CD14-positive monocyte (primary cell): Measurements from ENCODE around the gene ARID3A. TPM values are rescaled to one million over a fixed set of nuclear protein-coding genes. Genes with fewer than 3 reads are reported as not detected.
A peak's percentile ranks its signal among the peaks of the same experiment; 100 is the strongest.

ENCODE experiments used
- DNase-seq, 3 donors: peaks; one replicate each; pipeline ENCODE4 v3.0.0-alpha.2; 2011 to 2022
- H2AFZ ChIP-seq: 2 replicates; pipeline ENCODE4 v1.6.0; 2012; ENCODE audit warnings: mild to moderate bottlenecking, low read depth, low read length, inconsistent platforms; ENCODE audit not compliant: insufficient read depth, poor library complexity, severe bottlenecking
- H3K27ac ChIP-seq, 2 donors: 1 replicate in 1 of 2; 2 replicates in 1 of 2; pipeline ENCODE4 v1.5.1; 2012 to 2013; ENCODE audit warnings: low read length in 2 of 2, control low read depth in 1 of 2, inconsistent platforms in 1 of 2, low read depth in 1 of 2, mild to moderate bottlenecking in 1 of 2
- H3K27me3 ChIP-seq, 2 donors: one replicate each; pipeline versions ENCODE4 v1.6.0 to v1.6.1; 2011 to 2013; ENCODE audit warnings: low read length in 2 of 2; ENCODE audit not compliant: control insufficient read depth in 2 of 2, insufficient read depth in 2 of 2
- H3K36me3 ChIP-seq, 2 donors: replicated peaks in 1 of 2; 1 replicate in 1 of 2; 2 replicates in 1 of 2; pipeline versions ENCODE4 v1.5.1 to v1.6.1; 2012 to 2013; ENCODE audit warnings: low read length in 2 of 2, control low read depth in 1 of 2, inconsistent platforms in 1 of 2, mild to moderate bottlenecking in 1 of 2; ENCODE audit not compliant: insufficient read depth in 2 of 2, control insufficient read depth in 1 of 2
- H3K4me1 ChIP-seq, 2 donors: 1 replicate in 1 of 2; 2 replicates in 1 of 2; pipeline versions ENCODE4 v1.5.1 to v1.6.1; 2012 to 2013; ENCODE audit warnings: low read length in 2 of 2, control low read depth in 1 of 2, inconsistent platforms in 1 of 2, mild to moderate bottlenecking in 1 of 2, moderate library complexity in 1 of 2; ENCODE audit not compliant: insufficient read depth in 2 of 2, control insufficient read depth in 1 of 2
- H3K4me2 ChIP-seq: replicated peaks from 2 replicates; pipeline ENCODE3; 2012; ENCODE audit warnings: low read length, moderate library complexity, mild to moderate bottlenecking; ENCODE audit not compliant: poor library complexity, severe bottlenecking; ENCODE audit errors: extremely low read depth
- H3K4me3 ChIP-seq, 3 experiments: fragments of 200-600 bp in 1 of 3; sonication (generic) in 1 of 3; replicated peaks in 1 of 3; 1 replicate in 2 of 3; 2 replicates in 1 of 3; pipeline ENCODE4 v1.5.1; 2011 to 2013; ENCODE audit warnings: low read length in 3 of 3, mild to moderate bottlenecking in 3 of 3, control low read depth in 2 of 3, low read depth in 2 of 3, inconsistent platforms in 1 of 3, moderate library complexity in 1 of 3
- H3K79me2 ChIP-seq: 2 replicates; pipeline ENCODE4 v1.6.0; 2012; ENCODE audit warnings: mild to moderate bottlenecking, control low read depth, inconsistent platforms, low read length, moderate library complexity; ENCODE audit not compliant: insufficient read depth
- H3K9ac ChIP-seq: 2 replicates; pipeline ENCODE4 v1.6.0; 2017; ENCODE audit warnings: low read length, mild to moderate bottlenecking; ENCODE audit not compliant: insufficient read depth, poor library complexity, severe bottlenecking
- H3K9me3 ChIP-seq, 2 donors: replicated peaks in 1 of 2; 1 replicate in 1 of 2; 2 replicates in 1 of 2; pipeline versions ENCODE4 v1.5.1 to v1.6.1; 2012 to 2013; ENCODE audit warnings: low read length in 2 of 2, control low read depth in 1 of 2; ENCODE audit not compliant: control insufficient read depth in 1 of 2, insufficient read depth in 1 of 2
- H4K20me1 ChIP-seq: 2 replicates; pipeline ENCODE4 v1.6.0; 2012; ENCODE audit warnings: mild to moderate bottlenecking, low read length, control low read depth, moderate library complexity; ENCODE audit not compliant: insufficient read depth
- H3K27ac Mint-ChIP-seq, 7 donors: one replicate each; pipeline ENCODE4 v1.8.0; 2020; ENCODE audit warnings: mild to moderate bottlenecking in 7 of 7, mixed read lengths in 7 of 7, moderate library complexity in 6 of 7, inconsistent platforms in 2 of 7
- H3K27me3 Mint-ChIP-seq, 3 donors: one replicate each; pipeline ENCODE4 v1.8.0; 2021 to 2022; ENCODE audit warnings: low read depth in 3 of 3, mild to moderate bottlenecking in 3 of 3, mixed read lengths in 3 of 3, moderate library complexity in 3 of 3, inconsistent platforms in 1 of 3
- H3K36me3 Mint-ChIP-seq, 2 donors: one replicate each; pipeline ENCODE4 v1.8.0; 2020; ENCODE audit warnings: mixed read lengths in 2 of 2, inconsistent platforms in 1 of 2, mild to moderate bottlenecking in 1 of 2
- H3K4me1 Mint-ChIP-seq: one replicate; pipeline ENCODE4 v1.8.0; 2020; ENCODE audit warnings: mild to moderate bottlenecking, mixed read lengths
- H3K4me3 Mint-ChIP-seq, 2 donors: one replicate each; pipeline ENCODE4 v1.8.0; 2020; ENCODE audit warnings: mild to moderate bottlenecking in 2 of 2, mixed read lengths in 2 of 2, moderate library complexity in 1 of 2
- H3K9me3 Mint-ChIP-seq, 7 donors: one replicate each; pipeline ENCODE4 v1.8.0; 2020 to 2022; ENCODE audit warnings: mixed read lengths in 7 of 7, mild to moderate bottlenecking in 6 of 7, moderate library complexity in 6 of 7, inconsistent platforms in 2 of 7
- WGBS: methylation state at CpG from one replicate; pipeline ENCODE4 v1.1.5; 2013; ENCODE audit warnings: missing lambda C conversion rate; ENCODE audit not compliant: insufficient coverage; 5-methylcytosine and 5-hydroxymethylcytosine counted together
- intact Hi-C, 2 donors: fragments of 100-400 bp; cut with micrococcal nuclease; formaldehyde crosslinking; loops; one replicate each; pipeline versions ENCODE4 v1.15.0 to v1.15.1; 2023
- polyA plus RNA-seq, 3 donors: library from polyadenylated mRNA; depleted of rRNA in 1 of 3; unstranded in 2 of 3; stranded (reverse) in 1 of 3; fragments of 300-500 nt in 2 of 3; fragments of >200 nt in 1 of 3; fragmentation: Illumina TruSeq in 2 of 3; gene quantifications; 1 replicate in 2 of 3; 2 replicates in 1 of 3; pipeline ENCODE4 v1.2.3, GENCODE V29; 2012 to 2021
- TF ChIP-seq, protein P1 (sequence below): fragments of 200-600 bp; IDR thresholded peaks from one replicate; pipeline ENCODE4 v1.8.0; 2022; ENCODE audit warnings: antibody characterized with exemption, mild to moderate bottlenecking

The ARID3A gene
- polyA plus RNA-seq, 3 donors = 2.1 to 41.6 (median 3.2) TPM

DNA sequence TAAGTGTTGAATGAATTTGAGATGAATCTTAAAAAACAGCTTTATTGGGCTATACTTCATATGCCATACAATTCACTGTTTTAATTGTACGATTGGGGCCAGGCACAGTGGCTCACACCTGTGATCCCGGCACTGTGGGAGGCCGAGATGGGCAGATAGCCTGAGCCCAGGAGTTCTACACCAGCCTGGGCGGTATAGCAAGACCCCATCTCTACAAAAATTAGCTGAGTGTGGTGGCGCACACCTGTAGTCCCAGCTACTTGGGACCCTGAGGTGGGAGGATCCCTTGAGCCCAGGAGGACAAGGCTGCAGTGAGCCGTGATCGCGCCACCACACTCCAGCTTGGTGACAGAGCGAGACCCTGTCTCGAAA is 10.3 kb downstream of the ARID3A start:
- no peaks in the 10 kb centered on the region for H3K27me3 ChIP-seq
- Mint-ChIP-seq H3K27ac (no peak overlapping the region), H3K4me1 (peaks cover 69% of the 10 kb centered on the region), H3K4me3 (no peak overlapping the region), H3K27me3 (peaks cover 0 to 1% (median 0%) of the 10 kb centered on the region in 3 donors), H3K36me3 (peaks cover 28 to 48% of the 10 kb centered on the region in 2 donors), H3K9me3 (peaks cover 0 to 2% (median 0%) of the 10 kb centered on the region in 7 donors)
- no peak for DNase-seq
- H2AFZ ChIP-seq = no peak overlapping the region
- H4K20me1 ChIP-seq = peaks cover 99% of the 10 kb centered on the region
- intact Hi-C loops = no loop called here
- H3K4me1 ChIP-seq = peaks cover 56 to 75% of the 10 kb centered on the region in 2 donors
- no peak overlapping the region for H3K4me3 ChIP-seq
- H3K9ac ChIP-seq = no peak overlapping the region
- H3K9me3 ChIP-seq = no peaks in the 10 kb centered on the region
- WGBS = 97% methylated on average over 9 of the region's 10 CpGs
- H3K79me2 ChIP-seq = peaks cover 100% of the 10 kb centered on the region
- peaks cover 5 to 44% of the 10 kb centered on the region in 2 donors for H3K36me3 ChIP-seq
- H3K4me2 ChIP-seq = no peak overlapping the region
- no peak overlapping the region for H3K27ac ChIP-seq
- TF ChIP-seq, protein P1, sequence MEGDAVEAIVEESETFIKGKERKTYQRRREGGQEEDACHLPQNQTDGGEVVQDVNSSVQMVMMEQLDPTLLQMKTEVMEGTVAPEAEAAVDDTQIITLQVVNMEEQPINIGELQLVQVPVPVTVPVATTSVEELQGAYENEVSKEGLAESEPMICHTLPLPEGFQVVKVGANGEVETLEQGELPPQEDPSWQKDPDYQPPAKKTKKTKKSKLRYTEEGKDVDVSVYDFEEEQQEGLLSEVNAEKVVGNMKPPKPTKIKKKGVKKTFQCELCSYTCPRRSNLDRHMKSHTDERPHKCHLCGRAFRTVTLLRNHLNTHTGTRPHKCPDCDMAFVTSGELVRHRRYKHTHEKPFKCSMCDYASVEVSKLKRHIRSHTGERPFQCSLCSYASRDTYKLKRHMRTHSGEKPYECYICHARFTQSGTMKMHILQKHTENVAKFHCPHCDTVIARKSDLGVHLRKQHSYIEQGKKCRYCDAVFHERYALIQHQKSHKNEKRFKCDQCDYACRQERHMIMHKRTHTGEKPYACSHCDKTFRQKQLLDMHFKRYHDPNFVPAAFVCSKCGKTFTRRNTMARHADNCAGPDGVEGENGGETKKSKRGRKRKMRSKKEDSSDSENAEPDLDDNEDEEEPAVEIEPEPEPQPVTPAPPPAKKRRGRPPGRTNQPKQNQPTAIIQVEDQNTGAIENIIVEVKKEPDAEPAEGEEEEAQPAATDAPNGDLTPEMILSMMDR = no peak

DNA sequence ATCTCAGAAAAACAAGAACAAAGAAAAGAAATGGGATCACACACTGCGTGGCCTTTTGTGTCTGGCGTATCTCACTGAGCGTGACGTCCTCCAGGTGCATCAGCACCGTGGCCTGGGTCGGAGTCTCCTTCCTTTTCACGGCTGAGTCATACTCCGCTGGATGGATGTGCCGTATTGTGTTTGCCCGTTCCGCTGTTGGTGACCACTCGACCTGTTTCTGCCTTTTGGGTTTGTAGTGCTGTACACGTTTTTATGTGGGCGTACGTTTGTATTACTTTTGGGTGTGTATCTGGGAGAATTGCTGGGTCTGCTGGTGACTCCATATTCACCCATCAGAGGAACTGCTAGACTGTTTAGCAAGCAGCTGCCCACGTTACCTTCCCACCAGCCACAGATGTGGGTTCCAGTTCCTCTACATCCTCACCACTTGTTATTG is 11.4 kb downstream of the ARID3A start:
- Histone ChIP-seq H3K79me2 (peaks cover 100% of the 10 kb centered on the region), H3K36me3 (peaks cover 5 to 38% of the 10 kb centered on the region in 2 donors), H3K4me1 (peaks cover 55 to 72% of the 10 kb centered on the region in 2 donors), H3K27ac (no peak overlapping the region), H3K9me3 (no peaks in the 10 kb centered on the region), H3K27me3 (no peaks in the 10 kb centered on the region), H3K9ac (no peak overlapping the region), H4K20me1 (peaks cover 100% of the 10 kb centered on the region), H3K4me3 (no peak overlapping the region), H2AFZ (no peak overlapping the region), H3K4me2 (no peak overlapping the region)
- Mint-ChIP-seq H3K4me3 (no peak overlapping the region), H3K4me1 (peaks cover 64% of the 10 kb centered on the region), H3K36me3 (peaks cover 22 to 43% of the 10 kb centered on the region in 2 donors), H3K27me3 (peaks cover 0 to 1% (median 0%) of the 10 kb centered on the region in 3 donors), H3K9me3 (peaks cover 0 to 2% (median 0%) of the 10 kb centered on the region in 7 donors), H3K27ac (peak overlapping the region in 2 of 7 donors; percentile 64 to 77)
- intact Hi-C loops = no loop called here
- WGBS = 92% methylated on average over 7 of the region's 16 CpGs
- DNase-seq = peak in 2 of 3 donors; percentile 49 to 52
- TF ChIP-seq, protein P1 = no peak
